GM19397 (cell line): ENCODE data around the gene SELENOP.
"Not testable (repeated sequence)": the region's sequence is repeated elsewhere in the genome, so short reads cannot be mapped to it uniquely, and the experiment has no call there.

Experiments
- ATAC-seq: cut with Tn5 transposase; IDR thresholded peaks from one replicate; pipeline ENCODE4 v1.9.1; 2021; ENCODE audit warnings: mild to moderate bottlenecking, moderate library complexity; ENCODE audit not compliant: unreplicated experiment

SELENOP gene

GRCh38 chr5:42811591-42812446, at the start of gene SELENOP:
Gene SELENOP (minus strand): TSS chr5:42811892. CDS start chr5:42808353, 3,539 bp downstream.
- no peak for ATAC-seq

GRCh38 chr5:42858687-42859086, 47.0 kb upstream of the SELENOP start:
- no peak for ATAC-seq

GRCh38 chr5:42858031-42858643, 46.4 kb upstream of the SELENOP start:
- no peak for ATAC-seq

- no peak for ATAC-seq
Measured at GRCh38 chr5:42855811-42856210, 44.1 kb upstream of the SELENOP start.

GRCh38 chr5:42855386-42855785, 43.7 kb upstream of the SELENOP start:
- no peak for ATAC-seq

GRCh38 chr5:42854795-42855194, 43.1 kb upstream of the SELENOP start:
- ATAC-seq: no peak

GRCh38 chr5:42852826-42853225, 41.1 kb upstream of the SELENOP start:
- no peak for ATAC-seq

GRCh38 chr5:42851481-42851880, 39.8 kb upstream of the SELENOP start:
- ATAC-seq: no peak

- ATAC-seq: no peak
Measured at GRCh38 chr5:42848545-42848944, 36.9 kb upstream of the SELENOP start.

GRCh38 chr5:42844408-42844807, 32.7 kb upstream of the SELENOP start:
- ATAC-seq: not testable (repeated sequence)

- ATAC-seq: no peak
Measured at GRCh38 chr5:42843675-42844292, 32.1 kb upstream of the SELENOP start.

GRCh38 chr5:42842921-42843641, 31.4 kb upstream of the SELENOP start:
- no peak for ATAC-seq

- no peak for ATAC-seq
Measured at GRCh38 chr5:42840842-42841567, 29.3 kb upstream of the SELENOP start.

GRCh38 chr5:42840269-42840668, 28.6 kb upstream of the SELENOP start:
- ATAC-seq: no peak

GRCh38 chr5:42839196-42839595, 27.5 kb upstream of the SELENOP start:
- ATAC-seq: no peak

- ATAC-seq: no peak
Measured at GRCh38 chr5:42837601-42838000, 25.9 kb upstream of the SELENOP start.

- ATAC-seq: no peak
Measured at GRCh38 chr5:42836070-42836769, 24.5 kb upstream of the SELENOP start.

- ATAC-seq: no peak
Measured at GRCh38 chr5:42832060-42832459, 20.4 kb upstream of the SELENOP start.

GRCh38 chr5:42830924-42831323, 19.2 kb upstream of the SELENOP start:
- no peak for ATAC-seq

- ATAC-seq: no peak
Measured at GRCh38 chr5:42828671-42829070, 17.0 kb upstream of the SELENOP start.
